GM12891 (cell line): ENCODE results near the gene ZBTB1.

ENCODE experiments used
- PAX5 ChIP-seq: IDR thresholded peaks from 2 replicates; pipeline ENCODE4 v1.6.1; 2011; ENCODE audit warnings: low read length, moderate library complexity, mild to moderate bottlenecking; ENCODE audit not compliant: insufficient read depth, severe bottlenecking
- POLR2A ChIP-seq: IDR thresholded peaks from 2 replicates; pipeline ENCODE4 v1.6.1; 2011; ENCODE audit warnings: low read depth, low read length, control low read depth
- POLR2AphosphoS5 ChIP-seq: IDR thresholded peaks from 2 replicates; pipeline ENCODE4 v1.6.1; 2011; ENCODE audit warnings: low read depth, low read length, control low read depth
- SPI1 ChIP-seq: IDR thresholded peaks from 2 replicates; pipeline ENCODE4 v1.6.1; 2011; ENCODE audit warnings: low read depth, low read length, control low read depth
- TAF1 ChIP-seq: IDR thresholded peaks from 2 replicates; pipeline ENCODE4 v1.6.1; 2011; ENCODE audit warnings: low read depth, low read length, control low read depth

DNA sequence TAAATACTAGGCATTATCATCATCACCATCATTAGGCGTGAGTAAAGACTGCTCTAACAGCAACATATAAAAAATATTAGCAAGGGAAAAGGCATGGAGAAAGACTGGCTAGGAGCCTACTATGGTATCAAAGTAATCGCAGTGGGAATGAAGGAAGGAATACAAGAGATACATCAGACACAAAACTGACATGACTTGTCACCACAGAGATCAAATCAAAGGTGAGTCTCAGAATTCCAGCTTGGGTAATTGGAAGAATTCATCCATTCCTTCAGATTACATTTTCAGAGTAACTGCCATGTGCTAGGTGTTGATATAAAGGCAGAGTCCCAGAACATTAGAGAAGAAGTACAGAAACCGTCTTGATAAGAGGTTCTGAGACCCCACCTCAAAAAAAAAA, 11.1 kb upstream of the ZBTB1 start:
- TF ChIP-seq POLR2AphosphoS5 (no peak), TAF1 (no peak), POLR2A (no peak), PAX5 (no peak), SPI1 (no peak)
